ENCODE results near the gene RBM47. TPM values are rescaled to one million over a fixed set of nuclear protein-coding genes. Genes with fewer than 3 reads are reported as not detected.

Gene RBM47
- total and polyA plus RNA-seq, 2 of the 4 experiments (the other 2 are of a cell fraction): 0.44 to 1.1 TPM

- no peak overlapping the region for H3K9ac ChIP-seq (ENCODE audit: low read depth, low read length)
- intact Hi-C loops (cut with micrococcal nuclease): no loop called here
Measured at GRCh38 chr4:40563401-40563800, 66.3 kb downstream of the RBM47 start.

More at GRCh38 chr4:40563401-40563800, 66.3 kb downstream of the RBM47 start:
- H2BK20ac ChIP-seq (ENCODE audit: low read depth, low read length): no peak overlapping the region
- no peak for ATAC-seq (ENCODE audit: low read depth)
- POLR2A ChIA-PET (ENCODE audit: unreplicated experiment): no interaction called here
- no peaks in the 10 kb centered on the region for H3K9me3 ChIP-seq (ENCODE audit: control insufficient read depth, insufficient read depth, low read length)
- no peak overlapping the region for H2BK5ac ChIP-seq (ENCODE audit: low read depth, low read length, poor library complexity, severe bottlenecking)
- H3K4me1 ChIP-seq (ENCODE audit: control insufficient read depth, insufficient read depth, low read length): peaks cover 3% of the 10 kb centered on the region
- TF ChIP-seq FOS (IDR thresholded peaks at IDR 0.05; ENCODE audit: low read depth, low read length): no peak
- no peak for TF ChIP-seq CTCF (conservative IDR thresholded peaks at IDR 0.05; ENCODE audit: low read depth, low read length)
- no peak for TF ChIP-seq RCOR1 (IDR thresholded peaks at IDR 0.05; ENCODE audit: insufficient replicate concordance, low read length)
- no peak for TF ChIP-seq MAFK (IDR thresholded peaks at IDR 0.05; ENCODE audit: low read depth, low read length)
- TF ChIP-seq RFX5 (IDR thresholded peaks at IDR 0.05; ENCODE audit: low read depth, low read length): no peak
- TF ChIP-seq SMC3 (IDR thresholded peaks at IDR 0.05; ENCODE audit: low read depth, low read length): no peak
- TF ChIP-seq MXI1 (IDR thresholded peaks at IDR 0.05; ENCODE audit: borderline replicate concordance, low read depth, low read length): no peak
- no peak for TF ChIP-seq POLR2A (IDR thresholded peaks at IDR 0.05; ENCODE audit: low read depth, low read length)
- no peak for TF ChIP-seq NFE2L2 (IDR thresholded peaks at IDR 0.05; ENCODE audit: low read depth, low read length)
- WGBS, 2 experiments (ENCODE audit: extremely low coverage in 2 of 2, insufficient read length in 1 of 2): no CpG with 5 or more reads among the region's 4 CpGs
- H4K8ac ChIP-seq (ENCODE audit: low read depth in 2 of 2, low read length in 2 of 2): no peak overlapping the region
- in situ Hi-C loops (cut with MboI; ENCODE audit: low sequenced_read_pairs) (no loop called here), dilution Hi-C loops (cut with HindIII; ENCODE audit: low sequenced_read_pairs, unreplicated experiment) (no loop called here)
- 0 out of 2 replicates have a peak overlapping the region, but pooled peaks have one; percentile 15 for H3K14ac ChIP-seq (replicated peaks; ENCODE audit: low read depth, low read length)
- H3K4me3 ChIP-seq (ENCODE audit: insufficient read depth, low read depth, low read length): no peak overlapping the region
- H3K4me2 ChIP-seq (ENCODE audit: low read depth, low read length): no peak overlapping the region
- H2BK120ac ChIP-seq (ENCODE audit: low read depth, low read length): no peak overlapping the region
- H3K27ac ChIP-seq (ENCODE audit: insufficient read depth, low read length): no peak overlapping the region
- no peaks in the 10 kb centered on the region for H4K20me1 ChIP-seq (ENCODE audit: insufficient read depth, low read length)
- DNase-seq: no peak
- no peak overlapping the region for H4K5ac ChIP-seq (ENCODE audit: low read depth, low read length)
- H2AK5ac ChIP-seq (ENCODE audit: low read depth, low read length): peak overlapping the region; percentile 53; the same call in 1 of the 2 replicates
- H3K36me3 ChIP-seq (ENCODE audit: control insufficient read depth, insufficient read depth, low read length): no peaks in the 10 kb centered on the region
- 0 out of 2 replicates have a peak overlapping the region, but pooled peaks have one; percentile 29 for H3K4ac ChIP-seq (ENCODE audit: low read depth, low read length)
- 0 out of 2 replicates have a peak, but pooled peaks cover 3% of the 10 kb centered on the region for H3K9me1 ChIP-seq (ENCODE audit: insufficient read depth, low read length)
- BruUV-seq (replicated peaks): no TSS peak
- CTCF ChIA-PET: no interaction called here
- no peak overlapping the region for H3K18ac ChIP-seq (ENCODE audit: low read depth, low read length)
- H4K91ac ChIP-seq (ENCODE audit: insufficient read depth, low read depth, low read length): no peak overlapping the region
- H3K56ac ChIP-seq (ENCODE audit: extremely low read depth, insufficient read depth, low read length): no peak overlapping the region
- 0 out of 2 replicates have a peak overlapping the region, but pooled peaks have one; percentile 9 for H3K23ac ChIP-seq (ENCODE audit: low read depth, low read length)
- peak overlapping the region; percentile 58 for H2AFZ ChIP-seq (replicated peaks; ENCODE audit: low read length, poor library complexity)
- no peaks in the 10 kb centered on the region for H3K79me1 ChIP-seq (ENCODE audit: low read depth in 1 of 2, low read length in 2 of 2)
- H2AK9ac ChIP-seq (replicated peaks; ENCODE audit: low read depth, low read length, poor library complexity): peak overlapping the region; percentile 87
- H2BK15ac ChIP-seq (ENCODE audit: low read depth, low read length): no peak overlapping the region
- H3K27me3 ChIP-seq (ENCODE audit: control insufficient read depth, insufficient read depth, low read length): no peaks in the 10 kb centered on the region
